Measurements from ENCODE around the gene RAI1.

GRCh38 chr17:17830740-17831207 is 149.5 kb downstream of the RAI1 start:
- TF ChIP-seq CTCF (IDR thresholded peaks at IDR 0.05; ENCODE audit: insufficient read depth, low read depth, low read length) = no peak
- no peak for TF ChIP-seq EZH2 (IDR thresholded peaks at IDR 0.05; ENCODE audit: insufficient read depth, low read length)
